ENCODE results near the gene ARHGAP6. TPM values are rescaled to one million over a fixed set of nuclear protein-coding genes. Genes with fewer than 3 reads are reported as not detected.

Gene ARHGAP6
- polyA plus RNA-seq, 4 donors: 10.1 to 16.8 (median 15.0) TPM

- no peak for DNase-seq (ENCODE audit: low read depth in 4 of 4, low spot score in 3 of 4)
Observed at GRCh38 chrX:11407331-11408108, 258.2 kb downstream of the ARHGAP6 start.

DNA sequence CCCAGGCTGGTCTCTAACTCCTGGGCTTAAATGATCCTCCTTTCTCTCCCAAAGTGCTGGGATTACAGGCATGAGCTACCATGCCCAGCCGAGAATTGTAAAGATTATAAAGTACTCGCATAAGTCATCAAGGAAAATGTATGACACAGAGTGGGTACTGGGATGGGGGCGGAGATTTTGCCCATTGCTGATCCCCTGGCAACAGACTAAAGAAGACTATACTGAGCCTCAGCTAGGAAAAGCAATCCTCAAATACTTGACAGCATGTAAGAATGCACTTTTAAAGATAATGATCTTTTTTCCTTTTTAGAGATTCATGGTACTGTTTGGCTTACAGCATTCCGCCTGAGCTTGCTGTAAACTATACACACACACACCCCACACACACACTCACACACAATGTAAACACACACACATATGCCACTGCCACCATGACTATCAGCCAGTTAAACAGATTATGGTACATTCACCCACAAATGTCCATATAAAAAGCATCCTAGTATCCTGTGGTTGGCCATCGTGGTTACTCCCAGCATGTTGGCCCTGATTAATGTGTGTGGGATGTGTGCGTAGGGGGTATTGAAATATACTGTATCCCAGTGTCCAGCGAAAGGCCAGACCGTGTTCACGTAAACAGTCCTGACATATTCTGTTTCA is 259.5 kb downstream of the ARHGAP6 start:
- DNase-seq (ENCODE audit: low read depth in 4 of 4, low spot score in 3 of 4): no peak

GRCh38 chrX:11403631-11404030 is 262.1 kb downstream of the ARHGAP6 start:
- DNase-seq (ENCODE audit: low read depth in 4 of 4, low spot score in 3 of 4): no peak

DNA sequence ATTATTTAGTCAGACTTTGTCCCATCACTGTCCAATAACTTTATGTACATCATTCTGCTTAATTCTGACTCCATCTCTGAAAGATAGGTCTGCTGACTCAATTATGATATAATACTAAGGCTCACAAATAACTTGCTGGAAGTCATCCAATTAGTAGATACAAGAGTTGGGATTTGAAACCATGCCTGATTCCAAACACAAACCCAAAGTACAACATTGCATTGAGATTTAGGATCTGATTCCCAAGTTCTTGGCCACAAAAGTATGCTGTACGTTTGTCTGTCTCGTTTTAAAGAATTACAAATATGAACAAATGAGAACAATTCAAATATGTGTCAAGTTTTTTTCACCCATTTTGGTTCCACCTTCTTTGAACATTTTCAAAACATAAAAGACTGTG is 263.8 kb downstream of the ARHGAP6 start:
- DNase-seq (ENCODE audit: low read depth in 4 of 4, low spot score in 3 of 4): no peak

DNA sequence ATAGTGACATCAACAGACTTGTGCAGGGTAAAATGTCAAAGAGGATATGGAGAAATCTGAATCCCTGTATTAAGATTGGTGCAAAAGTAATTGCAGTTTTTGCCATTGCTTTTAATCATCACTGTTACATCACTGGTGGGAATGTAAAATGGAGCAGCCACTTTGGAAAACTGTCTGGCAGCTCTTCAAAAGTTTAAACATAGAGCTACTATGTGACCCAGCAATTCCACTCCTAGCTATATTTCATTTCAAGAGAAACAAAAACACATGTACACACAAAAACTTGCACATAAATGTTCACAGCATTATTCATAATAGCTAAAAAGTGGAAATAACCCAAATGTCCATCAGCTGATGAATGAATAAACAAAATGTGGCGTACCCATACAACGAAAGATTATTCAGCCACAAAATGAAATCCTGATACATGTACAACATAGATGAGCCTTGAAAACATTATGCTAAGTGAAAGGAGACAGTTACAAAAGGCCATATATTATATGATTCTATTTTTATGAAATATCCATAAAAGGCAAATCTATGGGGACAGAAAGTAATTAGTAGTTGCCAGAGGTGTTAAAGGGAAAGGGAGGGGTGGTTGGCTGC is 266.1 kb downstream of the ARHGAP6 start:
- no peak for DNase-seq (ENCODE audit: low read depth in 4 of 4, low spot score in 3 of 4)

DNA sequence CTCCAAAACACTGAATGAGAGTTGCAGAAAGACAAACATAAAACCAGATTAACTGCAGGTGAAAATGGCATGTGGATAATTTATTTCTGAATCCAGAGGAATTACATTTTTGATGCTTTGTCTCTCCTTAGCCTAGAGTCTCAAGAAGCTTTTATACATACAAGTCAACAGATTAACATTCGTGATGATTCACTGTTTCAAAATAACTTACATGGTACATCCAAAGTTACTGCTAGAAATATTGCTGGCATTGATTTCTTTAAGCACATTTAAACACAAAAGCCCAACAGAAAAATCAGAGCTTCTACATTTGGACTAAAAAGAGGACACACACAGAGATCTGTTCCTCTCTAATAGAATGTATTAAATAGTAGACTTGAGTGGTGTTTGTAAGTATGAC is 266.9 kb downstream of the ARHGAP6 start:
- DNase-seq (ENCODE audit: low read depth in 4 of 4, low spot score in 3 of 4): no peak

DNA sequence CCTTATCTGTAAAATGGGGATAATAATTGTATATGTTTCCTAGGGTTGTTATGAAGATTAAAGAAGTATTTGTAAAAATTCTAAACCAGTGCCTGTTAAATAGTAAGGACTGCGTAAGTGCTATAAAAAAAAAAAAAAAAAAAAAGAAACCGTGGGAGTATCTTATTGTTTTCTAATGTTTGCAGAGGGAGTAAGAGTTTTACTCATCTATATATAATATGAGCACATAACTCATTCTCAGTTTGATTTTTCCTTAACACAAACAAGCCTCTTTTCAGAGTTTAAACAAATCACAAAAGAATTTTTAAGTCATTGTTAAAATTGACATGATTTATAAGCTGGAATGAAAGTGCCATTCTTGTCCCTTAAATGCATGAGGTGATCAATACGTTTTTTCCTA is 267.6 kb downstream of the ARHGAP6 start:
- no peak for DNase-seq (ENCODE audit: low read depth in 4 of 4, low spot score in 3 of 4)

DNA sequence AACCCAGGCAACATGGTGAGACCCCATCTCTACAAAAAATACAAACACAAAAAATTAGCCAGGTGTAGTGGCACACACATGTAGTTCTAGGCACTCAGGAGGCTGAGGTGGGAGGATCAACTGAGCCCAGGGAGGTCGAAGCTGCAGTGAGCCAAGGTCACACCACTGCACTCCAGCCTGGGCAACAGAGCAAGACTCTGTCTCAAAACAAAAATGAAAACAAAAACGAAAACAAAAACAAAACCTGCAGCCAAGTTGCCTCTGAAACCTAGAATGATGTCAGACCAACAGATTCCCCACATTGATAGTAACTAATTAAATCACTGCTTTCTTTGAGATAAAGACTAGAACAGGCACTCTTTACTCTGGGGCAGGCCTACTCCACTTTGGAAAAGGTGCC is 268.0 kb downstream of the ARHGAP6 start:
- DNase-seq (ENCODE audit: low read depth in 4 of 4, low spot score in 3 of 4): no peak

- DNase-seq (ENCODE audit: low read depth in 4 of 4, low spot score in 3 of 4): no peak
Observed at GRCh38 chrX:11395859-11396258, 269.9 kb downstream of the ARHGAP6 start.

DNA sequence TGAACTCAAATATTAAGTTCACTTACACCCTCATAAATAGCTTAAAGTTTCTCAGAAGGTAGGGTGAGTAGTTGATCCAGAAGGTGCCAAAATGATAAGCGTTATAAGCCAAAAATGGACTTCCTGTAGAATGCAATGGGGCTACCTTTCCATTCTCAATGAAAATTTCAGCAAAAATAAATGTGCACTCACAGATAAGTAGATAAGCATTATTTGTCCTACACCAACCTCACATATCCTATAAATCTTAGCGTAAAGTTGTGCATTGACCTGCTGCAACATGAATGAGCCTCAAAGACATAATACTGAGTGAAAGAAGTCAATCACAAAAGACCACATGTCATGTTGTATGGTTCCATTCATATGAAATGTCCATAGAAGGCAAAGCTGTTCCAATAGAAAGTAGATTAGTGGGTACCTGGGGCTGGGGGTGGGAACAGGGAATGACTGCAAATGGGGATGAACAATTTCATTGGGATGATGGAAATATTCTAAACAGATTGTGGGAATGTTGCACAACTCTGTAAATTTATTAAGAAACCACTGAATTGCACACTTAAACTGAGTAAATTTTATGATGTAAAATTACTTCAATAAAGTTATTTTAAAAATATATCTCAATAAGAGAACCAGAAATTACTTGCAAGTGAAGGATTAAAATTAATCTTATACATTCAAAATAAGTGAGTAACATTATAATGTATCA is 271.6 kb downstream of the ARHGAP6 start:
- no peak for DNase-seq (ENCODE audit: low read depth in 4 of 4, low spot score in 3 of 4)

GRCh38 chrX:11386812-11387211 is 278.9 kb downstream of the ARHGAP6 start:
- no peak for DNase-seq (ENCODE audit: low read depth in 4 of 4, low spot score in 3 of 4)

GRCh38 chrX:11386001-11386523 is 279.7 kb downstream of the ARHGAP6 start:
- DNase-seq (ENCODE audit: low read depth in 4 of 4, low spot score in 3 of 4): no peak

DNA sequence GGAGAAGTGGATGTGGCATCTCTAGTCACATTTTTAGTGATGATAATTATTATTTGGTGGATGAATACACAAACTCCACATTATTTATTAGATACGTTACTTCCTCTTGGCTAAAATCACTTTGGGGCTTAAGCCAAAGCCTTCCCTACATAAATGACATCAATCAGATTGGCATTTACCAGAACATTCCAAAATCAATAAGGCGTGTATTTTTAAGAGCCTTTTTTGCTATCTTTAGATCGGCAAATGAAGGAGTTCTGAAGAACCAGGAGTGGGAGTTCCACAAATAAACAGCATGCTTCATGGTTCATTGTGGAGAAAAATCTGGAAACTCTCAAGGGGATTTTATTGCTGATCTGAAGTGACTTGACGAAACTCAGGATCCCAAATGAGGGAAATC is 282.8 kb downstream of the ARHGAP6 start:
- DNase-seq (ENCODE audit: low read depth in 4 of 4, low spot score in 3 of 4): no peak

GRCh38 chrX:11381464-11381863 is 284.3 kb downstream of the ARHGAP6 start:
- DNase-seq (ENCODE audit: low read depth in 4 of 4, low spot score in 3 of 4): peak in 1 of 4 donors; percentile 10

GRCh38 chrX:11380187-11380844 is 285.4 kb downstream of the ARHGAP6 start:
- no peak for DNase-seq (ENCODE audit: low read depth in 4 of 4, low spot score in 3 of 4)

DNA sequence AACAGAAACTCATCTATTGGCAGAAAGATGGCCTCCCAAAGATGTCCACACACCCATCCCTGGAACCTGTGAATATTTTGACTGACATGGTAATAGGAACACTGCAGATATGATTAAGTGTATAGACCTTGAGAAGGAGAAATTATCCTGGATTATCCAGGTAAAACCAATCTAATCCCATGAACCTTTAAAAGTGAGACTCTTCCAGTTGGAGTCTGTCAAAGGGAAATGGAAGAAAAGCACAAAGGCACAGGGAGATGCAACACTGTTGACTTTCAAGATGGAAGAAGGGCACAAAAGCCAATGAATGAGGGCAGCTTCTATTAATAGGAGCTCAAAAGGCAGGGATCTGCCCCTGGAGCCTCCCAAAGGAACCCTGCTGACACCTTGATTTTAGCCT is 289.6 kb downstream of the ARHGAP6 start:
- DNase-seq (ENCODE audit: low read depth in 4 of 4, low spot score in 3 of 4): no peak

DNA sequence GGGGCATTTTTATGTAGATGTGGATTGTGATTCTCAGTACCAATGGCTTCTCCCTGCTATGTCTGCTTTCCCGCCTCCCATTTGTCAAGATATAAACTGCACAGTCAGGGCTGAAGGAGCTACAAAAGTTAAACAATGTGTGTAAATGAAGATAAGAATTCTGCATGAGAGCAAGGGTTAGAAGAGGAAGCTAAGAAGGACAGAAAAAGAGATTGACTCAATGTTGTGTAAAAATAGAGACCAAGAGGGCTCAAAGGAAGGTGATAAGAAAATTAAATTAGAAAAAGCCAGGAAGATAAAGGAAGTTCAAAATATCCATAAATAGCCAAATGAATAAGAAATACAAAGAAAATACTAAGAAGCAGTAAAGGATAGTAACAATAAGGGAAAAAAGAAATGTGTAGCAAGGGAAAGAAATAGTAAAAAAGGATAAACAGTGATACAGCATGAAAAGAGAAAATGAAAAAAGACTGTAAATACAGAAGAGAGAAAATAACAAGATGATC is 290.1 kb downstream of the ARHGAP6 start:
- no peak for DNase-seq (ENCODE audit: low read depth in 4 of 4, low spot score in 3 of 4)

DNA sequence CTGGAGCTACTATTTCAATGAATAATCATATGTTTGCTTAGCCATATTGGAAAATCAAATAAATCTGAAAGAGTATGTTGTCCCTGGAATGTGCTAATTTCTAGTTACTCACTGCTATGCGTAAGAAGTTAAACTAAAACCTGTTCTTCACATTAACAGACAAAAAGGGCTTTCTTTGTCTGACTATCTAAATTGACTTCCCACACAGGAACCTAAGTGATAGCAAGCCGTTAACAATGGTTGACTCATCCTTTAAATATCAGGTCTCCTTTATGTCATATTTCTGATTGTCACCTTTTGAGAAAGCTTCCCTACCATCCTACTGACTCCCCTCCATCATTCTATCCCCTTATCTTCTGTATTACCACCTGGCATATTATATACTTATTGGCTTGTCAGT is 291.1 kb downstream of the ARHGAP6 start:
- no peak for DNase-seq (ENCODE audit: low read depth in 4 of 4, low spot score in 3 of 4)

GRCh38 chrX:11371106-11371505 is 294.6 kb downstream of the ARHGAP6 start:
- no peak for DNase-seq (ENCODE audit: low read depth in 4 of 4, low spot score in 3 of 4)

All from left renal pelvis (tissue), 4 donors.